K562 (cell line): ENCODE data around the gene GSTA4. TPM values are rescaled to one million over a fixed set of nuclear protein-coding genes. Genes with fewer than 3 reads are reported as not detected.

Experiments
- ATAC-seq: fragments of 200-7000 bp; cut with Tn5 transposase; 3 replicates; pipeline ENCODE4 v1.9.1; 2020; ENCODE audit warnings: moderate library complexity
- BruUV-seq: library from RNA; stranded (reverse); fragments of 400-500 nt; replicated peaks from 2 replicates; lab custom pipeline; 2021; lab: Mats Ljungman, UMichigan
- CTCF ChIA-PET: fragments of 300-600 bp; formaldehyde crosslinking; extraction: SDS; loops from one replicate; lab custom pipeline; 2021; ENCODE audit warnings: low intra/inter-chr PET ratio; lab: Yijun Ruan, JAX
- POLR2A ChIA-PET: fragments of 300-600, 350-650 bp; sonication (Branson Sonifier 250); formaldehyde crosslinking; extraction: SDS; loops from one replicate; lab custom pipeline; 2021; ENCODE audit warnings: antibody characterized with exemption, inconsistent platforms; lab: Yijun Ruan, JAX
- DNase-seq, 4 experiments: peaks; one replicate each; pipeline versions ENCODE4 v3.0.0 to v3.0.0-alpha.2; 2011 to 2018; ENCODE audit warnings: low spot score in 3 of 4, mixed read lengths in 3 of 4; ENCODE audit errors: extremely low read depth in 1 of 4
- FAIRE-seq: peaks from 2 replicates; lab custom pipeline; 2011; peaks lifted over from hg19 to GRCh38; lab: Jason Lieb, UNC
- H2AFZ ChIP-seq: 2 replicates; pipeline ENCODE4 v1.6.0; 2011; ENCODE audit warnings: low read depth, low read length, control low read depth, inconsistent platforms
- H3K27ac ChIP-seq: fragments of 200-600 bp; 3 replicates; pipeline ENCODE4 v1.8.0; 2011; ENCODE audit warnings: low read depth, mild to moderate bottlenecking, control low read depth, inconsistent platforms, low read length, moderate library complexity, mixed read lengths; ENCODE audit errors: extremely low read depth
- H3K27me3 ChIP-seq, 2 experiments: fragments of 300-600 bp in 1 of 2; 2 replicates in 1 of 2; 3 replicates in 1 of 2; pipeline versions ENCODE4 v1.6.0 to v1.8.0; 2011; ENCODE audit warnings: inconsistent platforms in 2 of 2, low read length in 2 of 2, mild to moderate bottlenecking in 1 of 2, mixed read lengths in 1 of 2, moderate library complexity in 1 of 2; ENCODE audit not compliant: control insufficient read depth in 2 of 2, insufficient read depth in 2 of 2
- H3K36me3 ChIP-seq: fragments of 300-600 bp; 3 replicates; pipeline ENCODE4 v1.8.0; 2011; ENCODE audit warnings: mild to moderate bottlenecking, low read length, inconsistent platforms; ENCODE audit not compliant: control insufficient read depth, insufficient read depth
- H3K4me1 ChIP-seq, 2 experiments: fragments of 200-600 bp in 1 of 2; replicated peaks in 1 of 2; 2 replicates in 1 of 2; 3 replicates in 1 of 2; pipeline versions ENCODE4 v1.5.1 to v1.8.0; 2011; ENCODE audit warnings: inconsistent platforms in 2 of 2, low read length in 2 of 2, mild to moderate bottlenecking in 1 of 2, mixed read lengths in 1 of 2, moderate library complexity in 1 of 2; ENCODE audit not compliant: control insufficient read depth in 2 of 2, insufficient read depth in 2 of 2
- H3K4me2 ChIP-seq: 2 replicates; pipeline ENCODE4 v1.6.1; 2011; ENCODE audit warnings: low read length, control low read depth, inconsistent platforms, mixed read lengths; ENCODE audit not compliant: insufficient read depth
- H3K4me3 ChIP-seq: fragments of 200-600 bp; sonication (generic), shearing (Covaris generic); 2 replicates; pipeline ENCODE4 v1.5.1; 2016; ENCODE audit warnings: control low read depth, inconsistent platforms
- H3K79me2 ChIP-seq: fragments of 200-600 bp; 3 replicates; pipeline ENCODE4 v1.8.0; 2011; ENCODE audit warnings: low read length, inconsistent platforms; ENCODE audit not compliant: control insufficient read depth, insufficient read depth
- H3K9ac ChIP-seq, 2 experiments: 2 replicates each; pipeline versions ENCODE4 v1.6.0 to v1.6.1; 2011; ENCODE audit warnings: low read depth in 2 of 2, low read length in 2 of 2, control low read depth in 1 of 2, inconsistent platforms in 1 of 2, mild to moderate bottlenecking in 1 of 2, mixed read lengths in 1 of 2; ENCODE audit not compliant: insufficient read depth in 1 of 2
- H3K9me1 ChIP-seq: one replicate; pipeline ENCODE4 v1.6.0; 2011; ENCODE audit warnings: inconsistent platforms, mild to moderate bottlenecking, low read length, moderate library complexity; ENCODE audit not compliant: control insufficient read depth, insufficient read depth
- H3K9me3 ChIP-seq: replicated peaks from 2 replicates; pipeline ENCODE4 v1.5.1; 2011; ENCODE audit warnings: low read depth, low read length, inconsistent platforms; ENCODE audit not compliant: control insufficient read depth, insufficient read depth
- H4K20me1 ChIP-seq: replicated peaks from 2 replicates; pipeline ENCODE4 v1.6.1; 2011; ENCODE audit warnings: low read length, inconsistent platforms, mixed read lengths; ENCODE audit not compliant: control insufficient read depth, insufficient read depth
- CTCF ChIP-seq, 3 experiments: IDR thresholded peaks in 2 of 3; conservative IDR thresholded peaks in 1 of 3; 2 replicates each; pipeline ENCODE4 v1.5.1; 2011 to 2012; ENCODE audit warnings: low read length in 3 of 3, mild to moderate bottlenecking in 3 of 3, control low read depth in 2 of 3, improper control_type of control experiment in 1 of 3, inconsistent platforms in 1 of 3, low read depth in 1 of 3, mixed read lengths in 1 of 3, moderate library complexity in 1 of 3; ENCODE audit not compliant: insufficient read depth in 2 of 3
- KDM5B ChIP-seq: fragments of 200-600 bp; sonication (generic); IDR thresholded peaks from 2 replicates; pipeline ENCODE4 v1.6.1; 2012; ENCODE audit warnings: low read depth, mild to moderate bottlenecking, moderate library complexity, low read length, control low read depth, inconsistent platforms; ENCODE audit not compliant: insufficient replicate concordance
- PRDM10 ChIP-seq: fragments of 450-650 bp; IDR thresholded peaks from 2 replicates; pipeline ENCODE4 v1.6.1; 2018; ENCODE audit not compliant: partially characterized antibody
- RFX5 ChIP-seq: IDR thresholded peaks from 2 replicates; pipeline ENCODE4 v1.6.1; 2011; ENCODE audit warnings: low read depth, mild to moderate bottlenecking, improper control_type of control experiment, low read length
- ZBTB12 ChIP-seq: fragments of 250-450 bp; sonication (Bioruptor Pico); IDR thresholded peaks from 2 replicates; pipeline ENCODE4 v1.4.0; 2020
- ZNF316 ChIP-seq: fragments of 450-650 bp; IDR thresholded peaks from 2 replicates; pipeline ENCODE4 v1.6.1; 2016
- ZNF395 ChIP-seq: fragments of 200-800 bp; sonication (Bioruptor generic); IDR thresholded peaks from 2 replicates; pipeline ENCODE4 v1.6.1; 2017; ENCODE audit warnings: missing genetic modification characterization, missing compliant biosample characterization
- ZNF561 ChIP-seq: fragments of 450-650 bp; formaldehyde crosslinking; conservative IDR thresholded peaks from 2 replicates; pipeline ENCODE4 v1.4.0; 2020; ENCODE audit warnings: mild to moderate bottlenecking, moderate library complexity
- ZNF740 ChIP-seq, 3 experiments: fragments of 200-800 bp in 1 of 3; sonication (Bioruptor generic) in 1 of 3; sonication (generic) in 1 of 3; formaldehyde crosslinking in 1 of 3; IDR thresholded peaks; 2 replicates each; pipeline versions ENCODE4 v1.6.1 to v1.8.0; 2016 to 2022; ENCODE audit warnings: mild to moderate bottlenecking in 2 of 3, missing compliant biosample characterization in 2 of 3, missing genetic modification characterization in 2 of 3, missing genetic modification reagents in 1 of 3
- WGBS: fragments of 100-300 bp; shearing (Covaris generic); methylation state at CpG from one replicate; pipeline ENCODE4 v1.1.6; 2016; ENCODE audit warnings: low coverage, mixed read lengths; ENCODE audit not compliant: insufficient coverage; ENCODE audit errors: missing lambda C conversion rate; 5-methylcytosine and 5-hydroxymethylcytosine counted together
- in situ Hi-C: fragments of 300-500 bp; cut with MboI; formaldehyde crosslinking; loops from 4 replicates; pipeline ENCODE4 v1.15.0; 2018; ENCODE audit warnings: inconsistent platforms, mixed read lengths
- intact Hi-C: fragments of 100-400 bp; cut with micrococcal nuclease; formaldehyde crosslinking; loops from 2 replicates; pipeline ENCODE4 v1.14.2; 2022
- polyA plus RNA-seq, 8 experiments: library from polyadenylated mRNA; depleted of rRNA in 4 of 8; stranded (reverse) in 5 of 8; unstranded in 3 of 8; fragments of >200 nt; fragmentation: Nextera tagmentation in 2 of 8; fragmentation: Illumina TruSeq in 1 of 8; extraction: Ambion mirVana in 2 of 8; extraction: Trizol in 1 of 8; gene quantifications; 2 replicates each; pipeline versions ENCODE4 v1.2.1 to v1.2.3, GENCODE V29; 2011 to 2014; ENCODE audit warnings: inconsistent platforms in 1 of 8, missing spikeins in 1 of 8
- total RNA-seq, 7 experiments: library from RNA; depleted of rRNA in 6 of 7; stranded (reverse); fragments of >200 nt in 6 of 7; fragmentation: Illumina TruSeq in 2 of 7; extraction: Trizol in 2 of 7; gene quantifications; 2 replicates each; pipeline versions ENCODE4 v1.2.1 to v1.2.3, GENCODE V29; 2011 to 2021; ENCODE audit warnings: low replicate concordance in 1 of 7

GSTA4 gene
- total and polyA plus RNA-seq, 9 of the 15 experiments (the other 6 are each of a cell fraction or from before 2014, with no cell fraction given): 0.89 to 4.0 (median 2.0) TPM

- Histone ChIP-seq H4K20me1 (no peaks in the 10 kb centered on the region), H3K27me3 (no peaks in the 10 kb centered on the region; a peak in 1 of 5 replicates), H3K4me2 (peak overlapping the region; percentile 73), H3K4me3 (peak overlapping the region; percentile 51), H3K36me3 (no peaks in the 10 kb centered on the region), H3K9me3 (no peaks in the 10 kb centered on the region), H3K27ac (peak overlapping the region; percentile 90), H3K9me1 (no peaks in the 10 kb centered on the region), H3K4me1 (peaks cover 0 to 10% of the 10 kb centered on the region in 2 experiments; a peak in 3 of 5 replicates), H3K79me2 (no peaks in the 10 kb centered on the region), H2AFZ (peak overlapping the region; percentile 91), H3K9ac (peak overlapping the region; percentile 86 to 92)
- ATAC-seq (no peak), DNase-seq (peak in 1 of 4 experiments; percentile 9), FAIRE-seq (no peak)
- in situ Hi-C loops (loop anchor here (5.0 kb wide), 1 partner anchor 63 kb away; no protein-coding TSS in a partner anchor), intact Hi-C loops (loop anchor here (10.0 kb wide), 1 partner anchor 269 kb away; no protein-coding TSS in a partner anchor)
- POLR2A ChIA-PET: interaction anchor here (0.7 to 2.0 kb wide), 10 partner anchors 9 to 113 kb away, joined by 3 to 9 read pairs (median 3); partner anchors contain the start of gene FBXO9
- TF ChIP-seq ZBTB12 (CRISPR knock-in tag) (no peak), RFX5 (no peak), PRDM10 (peak; percentile 34), ZNF561 (CRISPR knock-in tag) (no peak), ZNF395 (CRISPR knock-in tag) (0 out of 2 replicates have a peak, but pooled peaks have one; percentile 9), KDM5B (peak; percentile 25), ZNF740 (CRISPR knock-in tag; IDR thresholded peaks at IDR 0.05) (no peak), ZNF740 (tag; IDR thresholded peaks at IDR 0.05) (0 out of 4 replicates have a peak, but pooled peaks of 1 of the 2 experiments have one; percentile 26), CTCF (IDR thresholded peaks at IDR 0.05 in 2 of 3, conservative IDR thresholded peaks at IDR 0.05 in 1 of 3; ENCODE audit: insufficient read depth in 2 of 3, low read depth in 1 of 3, low read length in 3 of 3) (no peak), ZNF316 (peak; percentile 10)
- no TSS peak for BruUV-seq
- 52% methylated on average over 30 of the region's 32 CpGs for WGBS
- CTCF ChIA-PET: no interaction called here
These were observed 849 bp downstream of the GSTA4 start for GRCh38 chr6:52994031-52994838.
